ENCODE results near the gene UBTD2. TPM values are rescaled to one million over a fixed set of nuclear protein-coding genes. Genes with fewer than 3 reads are reported as not detected.
"Not testable (repeated sequence)": the region's sequence is repeated elsewhere in the genome, so short reads cannot be mapped to it uniquely, and the experiment has no call there.

UBTD2 gene
- polyA plus RNA-seq, 3 donors, result 74.5 to 83.5 (median 79.4) TPM

DNA sequence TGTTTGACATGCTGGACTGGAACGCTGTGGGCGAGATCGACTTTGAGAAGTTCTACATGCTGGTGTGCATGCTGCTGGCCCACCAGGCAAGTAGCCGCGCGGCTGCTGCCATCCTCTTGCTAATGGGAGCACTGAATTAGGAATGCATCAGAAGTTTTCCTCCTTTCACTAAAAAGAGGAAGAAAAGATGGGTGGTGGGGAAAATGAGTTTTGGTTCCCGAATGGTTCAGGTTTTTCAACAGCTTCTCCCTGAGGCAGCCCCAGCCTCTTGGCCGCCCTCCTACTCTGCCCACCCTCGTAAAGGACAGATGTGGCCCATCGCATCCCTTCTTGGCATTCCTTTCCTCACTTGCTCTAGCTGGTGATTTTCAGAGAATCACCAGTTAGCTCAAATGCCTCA lies 84.1 kb downstream of the UBTD2 start:
- DNase-seq (ENCODE audit: low read depth in 3 of 3, low spot score in 2 of 3), result no peak

DNA sequence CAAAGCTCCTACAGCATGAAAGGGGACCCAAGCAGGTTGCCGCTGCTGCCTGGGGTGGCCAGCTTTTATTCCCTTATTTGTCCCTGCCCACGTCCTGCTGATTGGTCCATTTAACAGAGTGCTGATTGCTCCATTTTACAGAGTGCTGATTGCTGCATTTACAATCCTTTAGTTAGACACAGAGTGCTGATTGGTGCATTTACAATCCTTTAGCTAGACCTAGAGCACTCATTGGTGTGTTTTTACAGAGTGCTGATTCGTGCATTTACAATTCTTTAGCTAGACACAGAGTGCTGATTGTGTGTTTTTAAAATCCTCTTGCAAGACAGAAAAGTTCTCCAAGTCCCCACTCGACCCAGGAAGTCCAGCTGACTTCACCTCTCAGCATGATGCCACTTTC lies 85.8 kb downstream of the UBTD2 start:
- DNase-seq (ENCODE audit: low read depth in 3 of 3, low spot score in 2 of 3), result not testable (repeated sequence)

DNA sequence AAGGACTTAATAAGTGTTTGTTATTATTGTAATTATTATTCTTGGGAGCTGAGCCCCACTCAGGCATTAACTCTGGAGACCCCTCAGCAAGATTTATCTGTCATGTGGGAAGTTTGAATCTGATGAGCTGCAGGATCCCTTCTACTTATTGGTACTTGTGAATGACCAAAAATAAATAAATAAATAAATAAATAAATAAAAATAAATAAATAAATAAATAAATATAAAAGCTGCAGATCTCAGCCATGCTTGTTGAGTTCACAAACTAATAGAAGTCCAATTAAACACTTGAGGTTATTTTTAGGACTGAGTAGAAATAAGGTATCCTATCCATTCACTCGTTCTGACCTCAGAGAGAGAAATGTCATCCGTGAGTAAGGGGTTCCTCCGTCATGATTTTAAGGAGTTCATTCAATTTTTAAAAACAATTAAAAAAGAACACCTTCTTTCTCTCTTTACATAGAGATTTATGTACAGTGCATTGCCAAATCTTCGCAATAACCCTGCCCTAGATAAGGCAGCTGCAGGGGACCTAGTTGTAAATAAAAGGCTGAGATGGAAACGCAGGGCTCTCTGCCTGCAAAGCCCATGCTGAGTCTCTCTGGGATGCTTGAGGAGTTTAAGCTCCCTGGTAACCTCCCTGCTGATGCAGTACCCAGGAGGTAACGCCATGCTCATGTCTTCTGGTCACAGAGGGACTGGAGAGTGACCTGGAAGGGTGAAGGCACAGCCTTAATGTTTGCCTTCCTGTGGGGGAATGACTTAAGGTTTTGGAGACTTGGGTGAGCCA lies 88.4 kb downstream of the UBTD2 start:
- DNase-seq (ENCODE audit: low read depth in 3 of 3, low spot score in 2 of 3), result no peak

GRCh38 chr5:172193872-172194271 lies 89.7 kb downstream of the UBTD2 start, which contains the start of gene EFCAB9:
EFCAB9 (plus strand) TSS chr5:172194172; CDS start chr5:172194173, 1 bp downstream.
- no peak for DNase-seq (ENCODE audit: low read depth in 3 of 3, low spot score in 2 of 3)

GRCh38 chr5:172189693-172190296 lies 93.8 kb downstream of the UBTD2 start:
- DNase-seq (ENCODE audit: low read depth in 3 of 3, low spot score in 2 of 3), result no peak

DNA sequence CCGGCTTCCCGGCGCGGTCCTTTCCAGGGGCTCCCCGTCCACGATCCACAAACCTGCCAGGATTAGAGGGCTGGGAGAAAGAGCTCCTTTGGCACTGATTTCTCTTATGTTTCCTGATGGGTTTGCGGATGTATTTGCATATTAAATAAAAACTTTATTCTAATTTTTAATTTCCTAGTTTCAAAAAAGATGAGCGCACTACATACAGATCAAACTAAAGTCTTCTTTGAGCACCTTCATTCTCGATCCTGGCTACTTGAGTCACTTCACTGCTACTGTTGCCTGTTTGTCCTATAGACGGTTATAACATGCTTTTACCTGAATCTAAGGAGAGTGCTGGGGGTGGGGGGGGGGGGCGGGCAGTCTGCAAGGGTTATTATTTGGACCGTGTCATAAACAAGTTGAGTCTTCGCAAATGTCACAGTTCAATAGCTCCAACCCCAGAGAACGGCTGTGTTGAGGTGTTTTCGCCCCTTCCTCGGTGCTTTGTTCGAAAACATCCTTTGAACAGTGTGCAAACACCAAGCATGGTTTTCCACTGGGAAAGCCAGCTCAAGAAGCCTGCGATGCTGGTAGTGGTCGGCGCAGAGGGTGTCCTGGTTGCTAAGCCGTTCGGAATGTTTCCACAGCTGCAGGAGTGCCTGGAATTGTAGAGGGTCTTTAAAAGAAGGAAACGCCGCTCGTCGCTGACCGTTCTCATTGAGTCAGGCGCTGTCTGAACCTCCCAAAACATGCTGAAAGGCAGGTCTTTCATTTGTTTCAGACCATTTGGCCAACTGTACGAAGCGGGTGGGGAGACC lies 94.5 kb downstream of the UBTD2 start:
- no peak for DNase-seq (ENCODE audit: low read depth in 3 of 3, low spot score in 2 of 3)

DNA sequence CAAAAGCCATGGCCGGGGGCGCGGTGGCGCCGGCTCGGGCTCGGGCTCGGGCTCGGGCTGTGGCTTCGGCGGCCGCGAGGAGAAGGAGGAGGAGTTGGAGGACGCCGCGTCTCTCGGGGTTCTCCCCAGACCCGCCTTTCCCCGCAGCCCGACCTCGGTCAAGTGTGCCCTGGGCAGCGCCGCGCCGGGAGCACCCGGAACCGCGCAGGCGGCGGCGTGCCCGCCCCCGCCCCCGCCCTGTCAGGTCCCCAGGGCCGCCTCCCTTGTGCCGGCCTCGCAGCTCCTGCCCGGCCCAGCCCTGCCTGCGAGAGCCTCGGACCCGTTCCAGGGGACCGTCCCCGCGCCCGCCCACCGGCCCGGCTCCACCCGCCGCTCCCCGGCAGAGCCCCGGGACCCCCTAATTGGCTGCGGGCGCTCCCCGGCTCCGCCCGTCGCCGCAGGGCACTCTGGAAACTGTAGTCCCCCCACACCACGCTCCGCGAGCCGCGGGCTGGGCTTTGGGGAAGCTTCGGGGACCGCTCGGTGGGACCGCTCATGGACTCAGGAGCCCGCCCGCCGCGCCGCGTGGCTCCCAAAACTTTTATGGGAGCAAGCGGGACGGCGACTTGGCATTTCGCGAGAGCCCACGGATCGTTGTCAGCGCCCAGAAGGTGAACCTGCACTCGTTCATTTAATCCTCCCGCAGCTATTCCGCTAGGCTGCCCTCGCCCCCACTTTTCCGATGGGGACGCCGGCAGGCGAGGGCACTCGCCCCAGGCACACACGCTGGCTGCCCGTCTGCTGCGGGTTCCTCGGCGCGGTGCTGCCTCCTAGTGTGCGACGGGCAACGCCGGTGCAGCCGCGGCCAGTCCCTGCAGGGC lies 95.3 kb downstream of the UBTD2 start, which contains the start of gene STK10:
Gene STK10 (minus strand): TSS at position 192 of the 860 bp plus-strand sequence. CDS start 182 bp downstream, at position 10.
- DNase-seq (ENCODE audit: low read depth in 3 of 3, low spot score in 2 of 3), result peak in 2 of 3 donors; percentile 64 to 77

- no peak for DNase-seq (ENCODE audit: low read depth in 3 of 3, low spot score in 2 of 3)
Measured at GRCh38 chr5:172187118-172188032, 96.2 kb downstream of the UBTD2 start.

GRCh38 chr5:172186114-172186695 lies 97.4 kb downstream of the UBTD2 start:
- DNase-seq (ENCODE audit: low read depth in 3 of 3, low spot score in 2 of 3), result no peak

DNA sequence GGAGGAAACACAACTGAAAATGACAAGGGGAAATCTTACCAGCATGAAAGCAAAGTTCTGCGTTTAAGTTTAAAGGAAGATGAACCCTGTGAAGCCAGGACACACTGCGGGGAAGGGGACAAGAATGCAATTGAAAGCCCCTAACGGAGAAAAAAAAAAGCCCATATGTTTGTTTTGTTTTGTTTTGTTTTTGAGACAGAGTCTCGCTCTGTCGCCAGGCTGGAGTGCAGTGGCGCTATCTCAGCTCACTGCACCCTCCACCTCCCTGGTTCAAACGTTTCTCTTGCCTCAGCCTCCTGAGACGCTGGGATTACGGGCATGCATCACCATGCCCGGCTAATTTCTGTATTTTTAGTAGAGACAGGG lies 98.5 kb downstream of the UBTD2 start:
- DNase-seq (ENCODE audit: low read depth in 3 of 3, low spot score in 2 of 3), result no peak

GRCh38 chr5:172183881-172184280 lies 99.7 kb downstream of the UBTD2 start:
- DNase-seq (ENCODE audit: low read depth in 3 of 3, low spot score in 2 of 3), result no peak

DNA sequence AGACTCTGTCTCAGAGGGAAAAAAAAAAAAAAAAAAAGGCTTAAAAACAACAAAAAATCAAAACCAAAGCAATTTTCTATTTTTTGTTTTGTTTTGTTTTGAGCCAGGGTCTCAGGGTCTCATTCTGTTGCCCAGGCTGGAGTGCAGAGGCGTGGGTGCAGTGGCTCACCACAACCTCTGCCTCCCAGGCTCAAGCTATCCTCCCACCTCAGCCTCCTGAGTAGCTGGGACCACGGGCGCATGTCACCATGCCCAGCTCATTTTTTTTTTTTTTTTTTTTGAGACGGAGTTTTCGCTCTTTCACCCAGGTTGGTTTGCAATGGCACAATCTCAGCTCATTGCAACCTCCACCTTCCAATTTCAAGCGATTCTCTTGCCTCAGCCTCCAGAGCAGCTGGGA lies 101.3 kb downstream of the UBTD2 start:
- no peak for DNase-seq (ENCODE audit: low read depth in 3 of 3, low spot score in 2 of 3)

DNA sequence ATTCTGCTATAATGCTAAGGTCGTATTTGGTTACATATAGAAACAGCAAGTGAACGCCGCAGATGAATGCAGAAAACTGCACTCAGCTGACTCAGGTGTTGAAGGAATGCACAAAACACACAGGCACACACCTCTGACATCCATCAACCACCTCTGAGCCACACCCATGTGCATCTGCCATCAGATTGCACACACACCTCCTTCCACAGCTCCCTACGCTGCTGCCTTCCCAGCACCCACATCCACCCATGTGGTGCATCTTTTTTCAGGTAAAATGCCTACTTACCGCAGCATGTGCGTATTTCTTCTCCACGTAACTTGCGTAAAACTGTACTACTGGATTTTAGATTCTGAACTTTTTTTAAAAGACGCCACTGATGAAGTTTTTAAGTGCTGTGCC lies 102.6 kb downstream of the UBTD2 start:
- DNase-seq (ENCODE audit: low read depth in 3 of 3, low spot score in 2 of 3), result no peak

DNA sequence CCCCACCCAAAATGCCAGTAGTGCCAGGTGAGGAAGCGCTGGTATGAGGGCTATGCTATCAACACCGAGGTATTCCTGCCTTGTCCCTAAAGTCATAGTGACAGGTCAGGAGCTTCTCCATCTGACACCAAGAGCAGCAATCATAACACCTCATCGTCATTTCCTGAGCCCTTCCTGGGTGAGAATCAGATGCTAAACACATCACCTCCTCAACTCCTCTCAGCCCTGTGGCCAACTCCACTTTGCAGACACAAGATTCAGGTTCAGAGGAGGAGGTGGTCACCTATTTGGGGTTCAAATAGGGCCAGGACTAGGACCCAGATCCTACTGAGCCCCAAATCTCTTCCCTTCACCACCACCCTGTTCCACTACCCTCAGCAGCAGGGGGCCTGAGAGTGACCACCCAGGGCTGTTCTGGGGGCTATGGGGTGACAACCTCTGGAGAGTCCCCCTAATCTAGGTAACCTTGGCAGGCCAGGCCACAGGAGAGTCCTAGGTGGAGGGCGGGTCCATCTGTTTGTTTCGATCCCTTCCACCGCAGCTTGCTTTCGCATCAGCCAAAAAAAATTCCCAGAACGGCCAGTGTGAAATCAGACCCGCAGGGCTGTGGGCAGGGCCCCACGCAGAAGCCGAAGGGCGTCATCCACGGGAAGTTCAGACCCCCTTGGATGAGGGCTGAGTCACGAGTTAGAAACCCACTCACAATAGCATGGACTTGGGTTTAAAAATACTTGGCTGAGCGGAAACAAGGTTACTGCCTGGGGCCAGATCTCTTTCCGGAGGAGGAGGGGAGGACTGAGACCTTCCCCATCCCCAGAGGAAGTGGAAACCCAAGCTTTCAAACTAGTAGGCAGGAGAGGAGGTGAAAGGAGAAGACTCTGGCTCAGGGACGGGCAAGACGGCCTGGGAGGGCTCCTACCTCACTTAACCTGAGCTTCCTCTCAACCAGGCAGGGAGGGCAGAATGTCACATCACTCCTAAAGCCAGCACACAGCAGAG lies 104.3 kb downstream of the UBTD2 start:
- peak in 1 of 3 donors; percentile 51 for DNase-seq (ENCODE audit: low read depth in 3 of 3, low spot score in 2 of 3)

- DNase-seq (ENCODE audit: low read depth in 3 of 3, low spot score in 2 of 3), result no peak
Measured at GRCh38 chr5:172178301-172178987, 105.1 kb downstream of the UBTD2 start.

DNA sequence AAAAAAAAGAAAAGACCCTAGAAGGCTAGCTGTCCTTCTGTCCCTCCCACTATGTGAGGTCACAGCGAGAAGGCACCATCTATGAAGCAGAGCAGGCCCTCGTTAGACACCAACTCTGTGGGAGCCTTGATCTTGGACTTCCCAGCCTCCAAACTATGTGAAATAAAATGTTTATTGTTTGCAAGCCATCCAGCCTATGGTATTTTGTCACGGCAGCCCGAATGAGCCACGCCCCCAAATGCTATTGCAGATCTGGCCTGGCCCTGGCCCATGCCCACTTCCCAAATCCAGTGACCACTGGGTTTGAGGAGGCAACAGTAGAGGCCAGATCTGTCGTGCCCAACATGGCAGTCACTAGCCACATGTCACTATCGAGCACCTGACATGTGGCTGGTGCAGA lies 106.4 kb downstream of the UBTD2 start:
- no peak for DNase-seq (ENCODE audit: low read depth in 3 of 3, low spot score in 2 of 3)

DNA sequence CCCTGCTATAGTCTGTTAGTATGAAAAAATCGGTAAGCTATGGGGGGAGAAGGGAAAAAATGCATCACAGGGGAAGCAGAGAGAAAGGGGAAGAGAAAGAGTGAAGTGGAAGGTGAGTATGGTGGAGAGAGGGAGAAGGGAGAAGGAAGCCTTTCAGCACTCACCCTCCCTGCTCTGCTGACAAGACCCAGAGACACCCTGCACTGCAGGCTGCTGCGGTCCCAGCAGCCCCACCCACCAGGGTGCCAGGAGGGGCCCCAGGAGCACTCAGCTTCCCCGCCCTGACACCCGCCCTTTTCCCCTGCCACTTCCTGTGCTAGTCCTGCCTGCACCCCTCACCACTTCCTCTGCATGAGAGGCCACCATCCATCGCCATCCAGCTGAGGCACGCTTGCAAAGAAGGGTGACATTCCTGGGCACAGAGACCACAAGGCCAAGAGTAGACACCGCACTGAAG lies 108.3 kb downstream of the UBTD2 start:
- DNase-seq (ENCODE audit: low read depth in 3 of 3, low spot score in 2 of 3), result no peak

All from right renal cortex interstitium (tissue), 3 donors.